Adipose tissue (tissue), 3 donors: ENCODE results near the gene FADS1. TPM values are rescaled to one million over a fixed set of nuclear protein-coding genes. Genes with fewer than 3 reads are reported as not detected.

Source experiments
- H3K27ac ChIP-seq: one replicate; pipeline ENCODE4 v1.5.1; 2013; ENCODE audit warnings: low read depth, low read length
- WGBS, 3 donors: extraction: QIAGEN DNeasy Blood & Tissue Kit; methylation state at CpG; one replicate each; pipeline ENCODE4 v1.1.7; 2013; 5-methylcytosine and 5-hydroxymethylcytosine counted together
- polyA plus RNA-seq, 3 donors: library from polyadenylated mRNA; stranded (reverse); fragments of 200-250 nt; gene quantifications; one replicate each; pipeline ENCODE4 v1.2.3, GENCODE V29; 2013
- donor health status: healthy with polysubstance abuse.
- donor health status: Bipolar disorder and iron deficiency.
- donor health status: healthy.

Gene FADS1
- polyA plus RNA-seq, 3 donors = 5.9 to 33.6 (median 29.6) TPM

DNA sequence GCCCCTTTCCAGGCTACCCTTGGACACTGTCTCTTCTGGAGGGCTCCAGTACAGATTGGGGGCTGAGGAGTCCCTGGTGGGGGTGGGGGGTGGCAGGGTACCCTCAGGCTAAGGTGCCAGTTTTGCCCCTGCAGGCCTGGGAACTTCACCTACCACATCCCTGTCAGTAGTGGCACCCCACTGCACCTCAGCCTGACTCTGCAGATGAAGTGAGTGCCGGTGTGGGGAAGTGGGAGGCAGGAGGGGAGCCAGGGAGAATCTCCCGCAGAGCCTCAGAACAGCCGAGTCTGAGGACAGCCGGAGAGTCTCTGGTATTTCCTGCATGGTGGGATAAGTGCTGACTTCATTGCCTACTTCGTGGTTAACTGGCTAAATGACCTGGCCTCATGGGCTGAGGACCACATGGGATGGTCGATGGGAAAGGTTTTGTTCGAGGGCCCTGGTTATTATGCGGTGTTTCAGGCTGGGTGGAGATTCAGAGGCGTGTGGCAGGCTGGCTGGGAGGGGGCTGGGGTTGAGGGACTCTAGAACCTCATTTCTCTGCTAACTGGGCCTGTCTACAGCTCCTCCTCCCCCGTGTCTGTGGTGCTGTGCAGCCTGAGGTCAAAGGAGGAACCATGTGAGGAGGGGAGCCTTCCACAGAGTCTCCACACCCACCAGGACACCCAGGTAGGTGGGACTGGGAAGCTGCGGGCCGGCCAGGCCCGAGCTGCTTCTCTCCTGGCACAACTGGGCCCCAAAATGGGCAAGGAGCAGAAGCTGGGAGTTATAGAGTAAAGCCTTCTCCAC is 32.9 kb downstream of the FADS1 start:
- WGBS, 3 donors = 62 to 70% (median 70%) methylated on average over 13 of the region's 13 CpGs
- no peak overlapping the region for H3K27ac ChIP-seq

DNA sequence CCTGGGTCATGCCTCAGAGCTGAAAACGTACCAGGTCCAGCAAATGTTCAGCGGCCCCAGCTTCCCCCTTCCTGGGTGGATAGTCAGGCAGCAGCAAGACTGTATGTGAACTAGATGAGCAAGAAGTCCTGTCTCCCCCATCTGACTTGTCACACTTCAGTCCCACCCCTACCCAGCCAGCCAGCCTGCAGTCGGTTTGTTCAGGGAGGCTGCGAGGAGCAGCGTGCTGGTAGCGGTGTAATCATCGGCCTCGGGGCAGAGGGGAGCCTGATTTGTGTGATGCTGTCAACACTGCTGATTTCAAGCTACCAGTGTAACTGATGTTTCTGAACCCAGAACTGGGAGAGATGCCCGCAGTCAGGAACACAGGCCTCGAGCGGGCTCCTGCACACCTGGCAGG is 34.0 kb downstream of the FADS1 start:
- H3K27ac ChIP-seq = no peak overlapping the region
- 85 to 86% (median 86%) methylated on average over 11 of the region's 11 CpGs for WGBS, 3 donors

DNA sequence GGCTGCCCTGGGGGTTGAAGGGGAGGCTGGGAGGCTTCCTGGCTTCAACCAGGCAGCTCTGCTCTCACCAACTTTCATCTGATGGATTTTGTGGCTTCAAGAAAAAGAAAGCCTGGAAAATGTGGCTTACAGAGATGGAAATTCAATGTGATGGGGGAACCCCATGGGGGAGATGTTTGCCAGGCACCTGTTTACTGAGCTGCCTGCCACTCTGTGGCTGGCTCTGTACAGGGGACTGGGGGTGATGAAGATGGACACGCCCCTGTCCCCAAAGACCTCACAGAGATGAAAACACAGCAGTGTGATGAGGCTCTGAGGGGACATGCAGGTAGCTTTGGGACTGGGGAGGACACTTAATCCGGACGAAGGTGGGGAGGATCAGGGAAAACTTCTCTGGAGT is 34.5 kb downstream of the FADS1 start:
- 88 to 89% (median 88%) methylated on average over 3 of the region's 3 CpGs for WGBS, 3 donors
- no peak overlapping the region for H3K27ac ChIP-seq

DNA sequence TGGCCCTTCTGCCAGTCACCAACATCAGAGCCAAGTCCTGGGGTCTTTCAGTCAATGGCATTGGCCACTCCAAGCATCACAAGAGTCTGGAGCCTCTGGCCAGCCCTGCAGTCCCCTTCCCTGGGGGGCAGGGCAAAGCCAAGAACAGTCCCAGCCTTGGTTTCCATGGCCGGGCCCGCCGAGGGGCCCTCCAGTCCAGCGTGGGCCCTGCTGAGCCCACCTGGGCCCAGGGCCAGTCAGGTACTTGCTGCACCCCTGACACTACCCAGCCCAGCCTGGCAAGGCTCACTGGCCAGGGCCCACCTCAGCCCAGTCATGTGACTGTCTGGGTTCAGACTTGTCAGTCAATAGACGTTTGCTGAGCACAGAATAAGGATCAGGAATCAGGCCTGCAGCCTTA is 35.2 kb downstream of the FADS1 start:
- 70 to 78% (median 76%) methylated on average over 5 of the region's 5 CpGs for WGBS, 3 donors

DNA sequence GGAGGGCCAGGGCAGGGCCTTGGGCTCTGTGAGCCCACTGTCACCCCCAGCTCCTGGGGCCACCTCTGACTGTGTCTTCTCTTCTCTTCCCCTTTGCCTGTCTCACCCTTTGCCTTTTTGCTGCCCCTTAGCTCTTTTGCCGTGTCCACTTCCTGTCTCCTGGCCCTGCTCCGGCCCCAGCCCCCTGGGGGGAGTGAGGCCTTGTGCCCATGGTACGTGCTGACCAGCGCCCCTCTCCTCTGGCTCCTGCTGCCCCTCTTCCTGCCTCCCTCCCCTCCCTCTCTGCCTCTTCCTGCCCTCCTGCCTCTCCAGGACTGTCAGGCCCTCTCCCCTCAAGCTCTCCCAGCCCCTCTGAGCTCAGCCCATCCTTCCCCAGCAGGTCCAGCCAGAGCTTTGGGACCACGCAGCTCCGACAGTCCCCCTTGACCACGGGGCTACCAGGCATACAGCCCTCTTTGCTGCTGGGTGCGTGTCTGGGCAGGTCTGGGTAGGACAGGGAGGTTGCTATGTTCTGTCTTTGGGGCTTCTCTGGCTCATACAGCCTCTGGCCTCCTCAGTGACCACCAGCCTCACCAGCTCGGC is 36.1 kb downstream of the FADS1 start:
- H3K27ac ChIP-seq = no peak overlapping the region
- 78 to 89% (median 80%) methylated on average over 9 of the region's 9 CpGs for WGBS, 3 donors

More for the DNA sequence above, 35.2 kb downstream of the FADS1 start:
- H3K27ac ChIP-seq = no peak overlapping the region

DNA sequence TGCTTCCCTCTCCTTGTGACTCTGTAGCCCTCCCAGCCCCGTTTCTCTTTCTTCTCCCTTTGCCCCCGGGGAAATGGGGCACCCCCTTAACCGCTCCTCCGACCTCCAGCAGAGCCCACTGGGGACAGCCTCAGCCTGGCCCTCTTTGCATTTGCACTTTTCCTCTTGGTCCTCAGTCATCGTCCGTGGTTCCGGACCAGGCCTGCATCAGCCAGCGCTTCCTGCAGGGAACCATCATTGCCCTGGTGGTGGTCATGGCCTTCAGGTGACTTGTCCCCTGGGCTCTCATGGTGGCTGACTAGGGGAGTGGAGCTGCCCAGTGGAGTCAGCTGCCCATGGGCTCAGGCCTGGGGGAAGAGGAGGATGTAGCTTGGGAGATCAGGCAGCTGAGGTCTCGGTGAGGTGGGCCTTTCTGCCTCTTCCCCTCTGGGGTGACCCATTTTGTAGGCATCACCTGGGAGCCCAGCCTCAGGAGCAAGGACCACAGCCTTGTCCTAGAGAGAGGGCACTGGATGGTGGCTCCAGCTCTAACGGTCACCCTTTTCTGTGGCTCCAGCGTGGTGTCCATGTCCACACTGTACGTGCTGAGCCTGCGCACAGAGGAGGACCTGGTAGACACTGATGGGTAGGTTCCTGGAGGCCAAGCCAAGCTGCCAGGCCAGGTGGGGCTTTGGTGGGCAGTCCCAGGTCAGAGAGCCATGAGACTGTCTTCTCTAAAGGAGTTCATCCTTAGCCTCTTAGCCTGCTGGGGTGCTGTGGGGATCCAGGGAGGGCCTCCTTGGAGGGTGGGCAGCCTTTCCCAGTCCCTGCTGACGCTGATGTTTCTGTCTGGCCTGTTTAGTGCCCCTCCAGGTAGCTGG is 36.9 kb downstream of the FADS1 start:
- WGBS, 3 donors = 81 to 88% (median 87%) methylated on average over 14 of the region's 14 CpGs
- H3K27ac ChIP-seq = no peak overlapping the region

DNA sequence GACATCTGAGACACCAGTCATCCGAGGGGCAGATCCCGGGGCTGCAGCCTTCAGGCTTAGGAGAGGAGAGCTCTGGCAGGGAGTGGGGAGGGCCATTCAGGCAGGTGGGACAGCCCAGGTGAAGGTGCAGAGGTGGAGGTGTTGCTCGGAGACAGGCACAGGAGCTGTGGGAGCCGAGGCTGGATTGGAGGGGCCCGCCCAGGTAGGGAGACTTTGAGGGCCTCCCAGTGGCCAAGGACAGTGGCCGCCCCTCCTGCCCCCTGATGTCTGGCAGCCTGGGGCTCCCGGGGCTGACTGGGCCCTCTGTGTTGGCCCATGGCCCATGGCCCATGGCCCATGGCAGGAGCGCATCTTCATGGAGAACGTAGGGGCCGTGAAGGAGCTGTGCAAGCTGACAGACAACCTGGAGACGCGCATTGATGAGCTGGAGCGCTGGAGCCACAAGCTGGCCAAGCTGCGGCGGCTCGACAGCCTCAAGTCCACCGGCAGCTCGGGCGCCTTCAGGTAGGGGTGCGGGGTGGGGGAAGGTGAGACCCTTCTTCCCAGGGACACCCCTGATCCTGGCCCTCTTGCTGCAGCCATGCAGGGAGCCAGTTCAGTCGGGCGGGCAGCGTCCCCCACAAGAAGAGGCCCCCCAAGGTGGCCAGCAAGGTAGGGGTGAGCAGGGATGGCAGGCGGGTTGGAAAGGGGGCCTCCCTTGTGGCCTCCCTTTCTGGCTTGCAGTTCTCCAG is 37.7 kb downstream of the FADS1 start:
- WGBS, 3 donors = 86 to 92% (median 89%) methylated on average over 19 to 24 of the region's 24 CpGs
- H3K27ac ChIP-seq = no peak overlapping the region

DNA sequence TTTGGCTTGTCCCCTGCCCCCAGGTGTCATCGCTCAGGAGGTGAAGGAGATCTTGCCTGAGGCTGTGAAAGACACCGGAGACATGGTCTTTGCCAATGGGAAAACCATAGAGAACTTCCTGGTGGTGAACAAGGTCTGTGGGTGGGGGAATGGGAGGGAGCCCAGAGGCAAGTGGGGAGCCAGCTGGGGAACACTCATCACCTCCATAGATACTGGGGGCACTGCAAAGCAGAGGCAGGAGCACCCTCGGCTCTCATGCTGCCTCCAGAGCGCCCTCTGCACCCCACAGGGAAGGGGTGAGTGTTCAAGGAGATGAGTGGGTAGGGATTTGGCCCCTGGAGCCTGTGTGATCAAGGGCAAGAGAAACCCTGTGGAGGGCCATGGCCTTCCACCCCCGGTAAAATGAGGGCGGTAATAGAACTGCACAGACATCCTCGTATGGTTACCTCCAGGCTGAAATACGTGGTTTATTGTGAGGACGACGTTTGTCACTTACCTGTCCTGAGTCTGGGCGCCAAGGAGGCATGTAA is 38.4 kb downstream of the FADS1 start:
- no peak overlapping the region for H3K27ac ChIP-seq
- 85 to 88% (median 87%) methylated on average over 11 of the region's 11 CpGs for WGBS, 3 donors

DNA sequence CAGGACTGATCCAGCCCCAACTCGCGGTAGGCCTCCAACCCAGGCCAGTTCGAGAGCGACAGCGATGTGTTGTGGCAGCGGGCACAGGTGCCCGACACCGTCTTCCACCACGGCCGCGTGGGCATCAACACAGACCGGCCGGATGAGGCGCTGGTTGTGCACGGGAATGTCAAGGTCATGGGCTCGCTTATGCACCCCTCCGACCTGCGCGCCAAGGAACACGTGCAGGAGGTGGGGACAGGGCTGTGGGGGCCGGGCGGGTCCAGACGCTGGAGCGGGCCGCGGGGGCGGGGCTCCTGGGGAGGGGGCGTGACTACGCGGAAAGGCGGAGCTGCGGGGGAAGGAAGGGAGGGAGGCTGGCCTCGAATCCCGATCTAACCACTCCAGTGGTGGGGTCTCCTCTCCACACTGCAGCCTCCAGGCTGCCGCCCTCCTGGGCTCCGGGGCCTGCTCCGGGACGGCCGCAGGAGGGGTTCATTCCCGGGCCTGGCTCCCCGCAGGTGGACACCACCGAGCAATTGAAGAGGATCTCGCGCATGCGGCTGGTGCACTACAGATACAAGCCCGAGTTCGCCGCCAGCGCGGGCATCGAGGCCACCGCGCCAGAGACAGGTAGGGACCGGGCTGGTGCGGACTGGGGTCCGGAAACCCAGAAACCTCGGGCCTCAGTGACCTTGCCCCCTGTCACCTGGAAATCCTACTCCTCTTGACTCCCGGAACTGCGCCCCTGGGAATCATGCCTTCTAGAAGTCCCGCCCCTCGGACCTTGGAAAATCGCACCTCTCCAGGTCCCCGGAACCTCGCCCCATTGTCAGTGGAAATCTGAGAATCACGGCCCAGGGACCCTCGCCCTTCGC is 39.3 kb downstream of the FADS1 start:
- H3K27ac ChIP-seq = no peak overlapping the region
- WGBS, 3 donors = 39 to 48% (median 39%) methylated on average over 54 to 66 of the region's 67 CpGs

DNA sequence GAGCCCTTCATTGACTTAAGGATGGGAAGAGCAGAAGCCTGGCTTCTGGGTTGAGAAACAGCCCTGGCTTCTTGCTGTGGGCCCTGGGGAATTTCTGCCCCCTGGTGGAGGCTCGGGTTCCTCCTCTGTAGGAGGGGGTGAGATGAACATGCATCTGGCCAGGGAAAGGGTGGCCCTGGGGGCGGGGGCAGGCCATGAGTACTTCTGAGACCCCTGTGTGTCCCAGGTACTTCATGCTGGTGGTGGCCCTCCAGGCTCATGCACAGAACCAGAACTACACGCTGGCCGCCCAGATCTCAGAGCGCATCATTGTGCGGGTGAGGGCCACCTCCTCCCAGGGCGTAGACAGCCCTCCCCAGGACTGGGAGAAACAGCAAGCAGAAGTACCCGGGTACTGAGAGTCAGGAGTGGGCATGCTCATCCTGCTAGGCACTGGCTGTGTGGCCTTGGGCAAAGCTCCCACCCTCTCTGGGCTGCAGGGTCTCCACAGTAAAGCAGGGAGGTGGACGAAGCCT is 40.2 kb downstream of the FADS1 start:
- H3K27ac ChIP-seq = no peak overlapping the region
- 60 to 67% (median 64%) methylated on average over 8 to 9 of the region's 9 CpGs for WGBS, 3 donors

DNA sequence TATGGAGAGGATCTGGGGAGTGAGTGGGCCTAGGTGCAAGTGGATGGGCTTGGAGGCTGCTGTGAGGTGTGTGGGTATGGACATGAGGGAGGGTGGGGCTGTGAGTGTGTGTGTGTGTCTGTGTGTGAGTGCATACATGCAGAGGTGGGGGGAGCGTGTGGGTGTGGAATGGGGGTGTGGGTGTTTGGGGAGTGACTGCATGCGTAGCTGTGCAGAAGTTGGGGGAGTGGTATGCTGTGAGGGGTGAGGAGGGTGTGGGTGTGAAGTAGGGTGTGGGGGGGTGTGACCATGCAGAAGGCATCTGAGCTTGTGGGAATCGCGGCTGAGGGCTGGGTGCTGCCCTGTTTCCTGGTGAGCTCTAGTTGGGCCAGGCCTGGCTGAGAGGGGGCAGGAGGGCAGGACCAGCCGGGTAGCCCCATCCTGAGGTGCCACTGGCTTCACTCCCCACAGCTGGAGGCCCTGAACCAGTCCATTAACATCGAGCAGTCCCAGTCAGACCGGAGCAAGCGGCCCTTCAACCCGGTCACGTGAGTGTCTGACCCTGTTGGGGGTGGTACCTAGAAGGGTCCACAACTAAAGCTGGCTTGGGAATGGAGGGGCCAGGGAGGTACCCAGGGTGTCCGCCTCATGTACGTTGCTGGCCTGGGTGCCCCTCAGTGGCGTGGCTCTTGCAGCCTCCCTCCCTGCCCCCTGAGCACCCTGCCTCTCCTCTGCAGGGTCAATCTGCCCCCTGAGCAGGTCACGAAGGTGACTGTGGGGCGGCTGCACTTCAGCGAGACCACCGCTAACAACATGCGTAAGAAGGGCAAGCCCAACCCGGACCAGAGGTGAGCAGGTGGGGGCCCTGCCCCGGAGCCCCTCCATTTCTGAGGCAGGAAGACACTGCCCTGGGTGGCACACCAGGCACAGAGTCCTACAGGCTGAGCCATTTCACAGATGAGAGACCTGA is 40.9 kb downstream of the FADS1 start:
- 79 to 85% (median 80%) methylated on average over 20 of the region's 20 CpGs for WGBS, 3 donors
- H3K27ac ChIP-seq = no peak overlapping the region

DNA sequence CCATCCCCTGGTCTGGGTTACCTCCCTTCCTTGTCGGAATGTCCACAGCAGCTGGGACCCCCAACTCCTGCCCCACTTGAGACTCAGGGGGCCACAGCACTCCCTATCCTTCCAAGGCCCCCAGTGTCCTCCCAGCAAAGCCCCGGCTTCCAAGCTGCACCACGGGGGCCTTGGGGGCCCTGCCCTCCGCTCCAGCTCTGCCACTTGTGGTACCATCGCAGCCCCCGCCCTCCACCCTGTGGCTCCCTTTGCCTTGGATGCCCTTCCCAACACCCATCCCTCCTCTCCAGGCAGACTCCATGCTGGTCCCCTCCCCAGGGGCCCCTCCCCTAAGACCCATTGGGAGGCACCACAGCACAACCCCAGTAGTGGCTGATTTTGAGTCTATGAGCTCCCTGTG is 41.7 kb downstream of the FADS1 start:
- WGBS, 3 donors = 93 to 97% (median 93%) methylated on average over 6 of the region's 6 CpGs
- no peak overlapping the region for H3K27ac ChIP-seq

DNA sequence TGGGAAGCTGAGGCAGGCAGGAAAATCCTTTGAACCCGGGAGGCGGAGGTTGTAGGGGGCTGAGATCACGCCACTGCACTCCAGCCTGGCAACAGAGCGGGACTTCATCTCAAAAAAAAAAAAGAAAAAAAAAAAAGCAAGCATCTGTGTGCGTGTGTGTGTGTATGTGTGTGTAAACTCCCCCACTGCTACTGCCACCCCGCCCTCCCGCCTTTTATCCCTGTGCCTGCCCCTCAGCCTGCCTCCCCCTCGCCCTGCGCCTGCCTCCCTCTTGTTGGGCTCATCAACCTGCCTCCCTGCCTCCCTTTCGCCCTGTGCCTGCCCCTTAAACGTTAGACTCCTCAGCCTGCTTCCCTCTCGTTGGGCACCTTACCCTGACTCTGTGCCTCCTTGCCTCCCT is 42.4 kb downstream of the FADS1 start:
- 78 to 87% (median 78%) methylated on average over 11 to 12 of the region's 12 CpGs for WGBS, 3 donors
- no peak overlapping the region for H3K27ac ChIP-seq

DNA sequence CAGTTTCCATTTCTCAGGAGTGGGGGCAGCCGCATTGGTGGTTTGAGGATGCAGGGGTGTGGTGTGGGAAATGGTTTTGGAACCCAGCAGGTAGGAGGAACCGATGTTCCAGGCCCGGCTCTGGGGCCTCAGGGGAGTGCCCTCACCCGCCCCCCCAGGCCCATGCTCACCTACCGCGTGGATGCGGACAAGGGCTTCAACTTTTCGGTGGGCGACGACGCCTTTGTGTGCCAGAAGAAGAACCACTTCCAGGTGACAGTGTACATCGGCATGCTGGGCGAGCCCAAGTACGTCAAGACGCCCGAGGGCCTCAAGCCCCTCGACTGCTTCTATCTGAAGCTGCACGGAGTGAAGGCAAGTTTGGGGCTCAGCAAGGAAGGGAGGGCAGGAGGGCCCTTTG is 43.0 kb downstream of the FADS1 start:
- 79 to 94% (median 82%) methylated on average over 18 of the region's 18 CpGs for WGBS, 3 donors
- no peak overlapping the region for H3K27ac ChIP-seq

DNA sequence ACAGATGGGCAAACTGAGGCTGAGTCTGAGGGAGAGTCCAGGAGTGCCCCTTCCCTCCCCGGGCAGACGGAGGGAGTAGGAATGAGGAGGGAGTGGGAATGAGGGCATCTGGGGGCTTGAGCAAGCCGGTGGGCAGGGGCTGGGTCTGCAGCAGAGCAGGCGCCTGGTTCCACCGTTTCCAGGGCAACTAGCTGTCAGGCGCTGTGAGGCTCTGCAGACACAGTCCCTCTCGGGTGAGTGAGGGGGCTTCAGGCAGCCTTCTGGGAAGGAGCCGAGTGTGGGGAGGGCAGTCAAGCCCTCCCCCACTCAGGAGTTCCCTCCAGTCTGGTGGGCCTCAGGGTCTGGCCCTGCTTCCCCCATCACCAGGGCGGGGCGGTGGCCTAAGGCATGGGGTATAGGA is 43.4 kb downstream of the FADS1 start:
- 75 to 82% (median 78%) methylated on average over 10 of the region's 10 CpGs for WGBS, 3 donors
- H3K27ac ChIP-seq = no peak overlapping the region

DNA sequence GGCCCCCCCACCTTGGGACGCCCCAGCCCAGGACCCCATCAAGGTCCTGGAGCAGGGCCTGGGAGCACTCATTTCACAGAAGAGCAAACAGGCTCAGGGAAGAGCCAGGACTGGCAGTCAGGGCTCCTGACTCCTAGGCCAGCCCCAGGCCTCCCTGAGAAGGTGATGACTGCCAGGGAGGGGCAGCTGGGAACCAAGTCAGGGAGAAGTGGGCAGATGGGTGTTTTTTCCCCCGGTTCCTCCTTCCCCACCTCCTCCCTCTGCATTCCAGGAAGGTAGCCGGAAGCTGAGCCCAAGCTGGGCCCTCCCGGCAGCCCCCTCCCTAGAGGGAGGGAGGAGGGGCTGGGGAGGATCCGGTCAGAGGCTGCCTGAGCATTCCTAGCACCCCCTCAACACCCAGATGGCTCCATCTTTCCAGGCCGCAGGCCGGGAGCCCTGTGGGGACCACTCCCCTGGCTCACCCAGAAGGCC is 44.8 kb downstream of the FADS1 start:
- 50 to 70% (median 60%) methylated on average over 6 to 7 of the region's 7 CpGs for WGBS, 3 donors
- H3K27ac ChIP-seq = no peak overlapping the region
